Measurements from ENCODE around the gene MAPRE2. TPM values are rescaled to one million over a fixed set of nuclear protein-coding genes. Genes with fewer than 3 reads are reported as not detected.
"Not testable (repeated sequence)": the region's sequence is repeated elsewhere in the genome, so short reads cannot be mapped to it uniquely, and the experiment has no call there.

The MAPRE2 gene
- total RNA-seq, 1 donor from 2014 or later = 17.8 TPM

DNA sequence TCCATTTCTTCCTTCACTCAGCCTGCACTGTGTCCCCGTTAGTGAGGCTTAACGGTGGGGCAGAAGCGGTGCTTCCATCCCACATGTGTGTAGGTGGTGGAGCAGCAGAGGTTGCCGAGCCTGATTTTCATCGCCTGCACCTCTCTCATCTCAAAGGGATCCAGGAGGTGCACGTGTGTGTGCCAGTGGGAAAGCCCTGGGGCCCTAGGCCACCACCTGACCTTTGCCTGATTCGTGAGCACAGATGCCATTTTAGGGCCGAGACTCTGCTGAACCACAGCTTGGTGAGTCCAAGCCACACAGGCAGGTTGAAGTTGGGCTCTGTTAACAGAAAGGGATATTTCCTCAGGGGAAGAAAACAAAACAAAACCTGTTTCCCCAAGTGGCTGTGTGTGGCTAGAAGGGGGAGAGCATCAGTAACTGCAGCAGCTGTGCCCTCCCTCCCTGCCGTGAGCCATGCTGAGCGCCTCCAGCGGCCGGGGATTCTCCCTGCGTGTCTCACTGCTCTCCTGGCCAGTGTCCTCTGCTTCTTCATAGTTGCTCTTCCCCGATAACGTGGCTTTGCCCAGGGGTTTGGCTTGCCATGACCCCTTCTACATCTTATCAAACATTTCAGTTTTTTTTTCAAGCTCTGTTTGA, 81.5 kb downstream of the MAPRE2 start:
- DNase-seq (ENCODE audit: low spot score) = no peak

DNA sequence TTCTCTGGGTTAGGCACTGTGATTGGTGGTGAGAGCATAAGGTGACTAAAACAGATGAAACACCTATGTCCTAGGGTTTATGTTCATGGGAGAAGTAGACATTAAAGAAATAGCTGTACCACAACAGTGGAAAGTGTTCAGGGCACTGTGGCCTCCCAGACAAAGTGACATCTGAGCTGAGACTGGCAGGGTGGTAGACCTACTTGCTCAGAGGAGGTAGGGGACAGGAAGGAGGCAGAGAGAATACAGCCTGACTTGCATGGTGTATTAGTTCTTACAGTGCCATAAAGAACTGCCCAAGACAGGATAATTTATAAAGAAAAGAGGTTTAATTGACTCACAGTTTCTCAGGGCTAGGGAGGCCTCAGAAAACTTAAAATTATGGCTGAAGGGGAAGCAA, 82.6 kb downstream of the MAPRE2 start:
- DNase-seq (ENCODE audit: low spot score) = no peak

DNA sequence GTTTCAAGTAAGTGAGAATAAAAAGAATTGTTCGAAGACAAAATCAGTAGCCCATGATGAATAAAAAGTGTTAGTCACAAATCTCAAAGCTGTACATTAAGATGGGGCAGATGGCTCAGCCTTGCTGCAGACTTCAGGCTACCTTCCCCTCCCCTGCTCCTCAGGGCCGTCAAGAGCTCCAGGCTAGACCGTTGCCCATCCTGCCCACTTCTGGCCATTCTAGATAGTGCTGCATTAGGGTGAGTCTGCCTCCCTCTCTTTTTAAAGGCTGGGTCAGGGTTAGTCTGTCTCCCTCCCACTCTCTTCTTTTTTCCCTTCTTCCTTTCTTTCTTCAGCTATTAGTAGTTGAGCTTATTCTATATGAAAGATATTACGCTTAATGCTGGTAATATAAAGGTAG, 86.0 kb downstream of the MAPRE2 start:
- no peak for DNase-seq (ENCODE audit: low spot score)

DNA sequence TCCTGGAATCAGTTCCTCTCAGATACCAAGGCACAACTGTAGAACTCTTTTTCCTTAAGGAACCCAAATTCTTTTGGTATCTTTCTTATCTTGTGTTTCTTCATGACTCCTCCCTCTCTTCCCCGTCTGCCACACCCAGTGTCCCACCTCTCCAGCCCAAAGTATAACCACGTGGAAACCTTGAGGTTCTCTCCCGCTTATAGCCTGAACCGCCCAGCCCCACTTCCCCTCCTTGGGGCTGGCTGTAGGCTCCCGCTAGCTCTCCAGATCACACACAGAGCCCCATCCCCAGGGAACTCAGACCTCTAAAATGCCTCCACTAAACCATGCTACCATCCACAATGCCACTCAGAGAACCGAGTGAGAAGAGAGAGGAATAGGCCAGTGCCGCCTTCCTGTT, 87.5 kb downstream of the MAPRE2 start:
- DNase-seq (ENCODE audit: low spot score) = no peak

DNA sequence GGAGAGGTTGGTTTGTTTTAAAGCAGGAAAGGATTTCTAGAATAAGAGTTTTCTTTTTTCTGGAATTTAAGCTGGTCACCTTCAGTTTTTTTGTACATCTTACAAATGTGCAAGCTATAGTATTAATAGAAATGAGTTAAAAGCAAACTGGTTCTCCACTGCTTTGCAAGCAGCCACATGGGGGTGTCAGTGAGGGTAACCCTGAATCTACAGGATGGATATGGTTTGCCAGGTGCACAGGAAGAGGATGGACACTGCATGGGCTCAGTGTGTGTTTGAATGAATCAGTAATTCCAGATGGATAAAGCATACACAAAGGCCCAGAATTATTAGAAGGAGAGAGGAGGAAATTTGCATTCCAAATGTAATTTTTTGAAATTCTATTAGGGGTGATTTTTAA, 89.0 kb downstream of the MAPRE2 start:
- DNase-seq (ENCODE audit: low spot score) = no peak

DNA sequence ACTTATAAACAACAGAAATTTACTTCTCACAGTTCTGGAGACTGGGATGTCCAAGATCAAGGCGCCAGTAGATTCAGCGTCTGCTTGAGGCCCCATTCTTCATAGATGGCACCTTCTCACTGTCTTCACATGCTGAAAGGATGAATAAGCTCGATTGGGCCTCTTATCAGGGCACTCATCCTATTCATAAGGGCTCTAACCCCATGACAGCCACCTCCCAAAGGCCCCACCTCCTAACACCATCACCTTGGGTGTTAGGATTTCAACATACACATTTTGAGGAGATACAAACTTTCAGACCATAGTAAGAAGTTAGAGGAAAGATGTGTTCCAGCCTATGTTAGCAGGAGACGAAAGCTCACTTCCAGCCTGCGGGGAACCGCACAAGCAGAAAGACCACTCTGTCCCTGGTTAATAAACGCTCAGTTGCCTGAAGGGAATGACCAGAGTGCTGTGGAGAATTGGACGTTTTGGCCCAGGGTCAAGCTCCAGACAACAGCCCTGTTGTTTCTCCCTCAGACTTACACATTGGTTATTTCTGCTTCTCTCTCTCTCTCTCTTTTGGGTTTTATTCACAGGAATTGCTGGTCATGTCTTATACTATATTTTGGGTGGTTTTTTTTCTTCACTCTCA, 90.3 kb downstream of the MAPRE2 start:
- no peak for DNase-seq (ENCODE audit: low spot score)

DNA sequence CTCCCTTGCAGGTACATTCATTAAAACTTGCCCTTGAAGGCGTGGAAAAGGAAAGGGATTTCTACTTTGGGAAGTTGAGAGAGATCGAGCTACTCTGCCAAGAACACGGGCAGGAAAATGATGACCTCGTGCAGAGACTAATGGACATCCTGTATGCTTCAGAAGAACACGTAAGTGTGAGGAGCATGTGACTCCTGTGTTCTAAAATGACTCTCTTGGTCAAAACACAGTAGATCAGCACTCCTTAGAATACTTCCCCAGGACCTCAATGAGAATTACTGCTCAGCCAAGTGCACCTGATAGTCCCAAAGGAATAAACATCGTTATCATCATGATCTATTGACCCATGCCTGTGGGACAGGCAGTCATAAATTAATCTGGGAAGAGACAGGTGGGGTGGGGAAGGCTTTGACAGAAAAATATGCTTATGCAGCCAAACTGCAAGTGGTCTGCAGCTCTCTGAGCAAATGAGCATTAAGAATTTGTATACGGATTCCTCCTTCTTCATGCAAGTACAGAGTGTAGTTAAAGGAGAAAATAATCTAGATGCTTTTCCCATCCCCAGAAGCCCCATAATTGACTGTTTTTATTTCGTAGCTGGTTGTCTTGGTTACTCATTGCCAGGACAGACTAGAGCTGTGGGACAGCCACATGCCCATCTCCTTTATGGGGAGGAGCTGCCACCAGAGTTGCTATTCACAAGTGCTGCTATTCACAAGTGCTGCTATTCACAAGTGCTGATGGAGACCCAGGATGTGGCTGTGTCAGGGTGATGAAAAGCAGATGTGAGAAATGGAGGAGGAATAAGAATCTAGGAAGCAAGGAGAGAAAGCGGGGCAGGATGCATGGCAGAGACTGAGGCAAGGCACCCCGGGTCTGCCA, 91.0 kb downstream of the MAPRE2 start:
- DNase-seq (ENCODE audit: low spot score) = no peak

DNA sequence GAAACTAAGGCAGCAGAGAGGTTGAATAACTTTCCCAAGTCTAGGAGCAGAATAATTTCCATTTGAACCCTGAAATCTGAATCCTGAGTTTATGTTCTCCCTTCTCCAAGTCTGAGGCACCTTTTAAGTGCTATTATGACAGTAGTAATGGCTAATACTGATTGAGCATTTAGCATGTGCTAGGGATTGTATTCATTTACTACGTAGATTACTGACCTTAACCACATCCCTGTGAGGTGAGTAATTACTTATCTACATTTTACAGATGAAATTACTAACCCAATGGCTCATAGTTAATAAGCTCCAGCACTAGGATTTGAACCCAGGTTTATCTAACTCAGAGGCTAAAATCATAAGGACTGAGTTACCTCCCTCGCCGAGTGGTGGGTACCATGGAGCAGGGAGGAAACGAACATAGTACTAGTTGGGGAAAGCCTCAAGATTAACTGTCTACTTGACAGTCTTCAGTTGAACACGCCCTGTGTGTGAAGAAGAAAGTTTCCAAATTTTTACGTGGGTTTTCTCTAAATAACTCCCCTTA, 93.0 kb downstream of the MAPRE2 start:
- no peak for DNase-seq (ENCODE audit: low spot score)

DNA sequence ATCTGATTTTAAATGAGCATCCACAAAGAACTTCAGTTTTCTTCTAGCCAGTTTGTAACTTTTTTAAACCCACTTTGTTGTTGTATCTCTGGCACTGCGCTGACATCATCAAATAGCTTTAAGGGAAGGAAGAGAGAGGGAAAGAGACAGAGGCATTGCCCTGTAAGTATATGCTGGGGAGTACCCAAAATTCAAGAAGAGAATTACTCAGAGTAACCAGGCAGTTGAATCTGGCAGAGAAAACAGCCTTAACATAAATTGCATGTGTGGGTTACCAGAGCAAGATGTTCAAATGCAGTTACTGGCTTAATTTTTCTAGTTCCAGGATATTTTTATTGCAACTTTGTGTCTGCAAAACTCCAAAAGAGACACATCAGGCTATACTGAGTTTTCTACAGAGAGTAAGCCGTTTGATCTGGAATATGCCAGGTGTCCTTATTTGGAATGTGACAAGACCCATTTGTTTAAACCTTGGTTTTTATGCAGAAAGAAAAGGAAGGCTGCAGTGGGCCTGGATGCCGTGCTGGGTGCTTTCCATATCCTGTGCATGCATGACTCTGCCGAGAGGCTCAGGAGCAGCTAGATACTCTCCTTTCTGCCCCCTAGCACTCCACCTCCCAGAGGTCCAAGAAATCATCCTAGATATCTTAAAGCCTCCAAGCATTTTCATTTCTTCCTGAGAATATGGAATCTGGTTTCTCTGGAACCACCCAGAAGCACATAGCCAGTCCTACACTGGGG, 93.7 kb downstream of the MAPRE2 start:
- DNase-seq (ENCODE audit: low spot score) = no peak

DNA sequence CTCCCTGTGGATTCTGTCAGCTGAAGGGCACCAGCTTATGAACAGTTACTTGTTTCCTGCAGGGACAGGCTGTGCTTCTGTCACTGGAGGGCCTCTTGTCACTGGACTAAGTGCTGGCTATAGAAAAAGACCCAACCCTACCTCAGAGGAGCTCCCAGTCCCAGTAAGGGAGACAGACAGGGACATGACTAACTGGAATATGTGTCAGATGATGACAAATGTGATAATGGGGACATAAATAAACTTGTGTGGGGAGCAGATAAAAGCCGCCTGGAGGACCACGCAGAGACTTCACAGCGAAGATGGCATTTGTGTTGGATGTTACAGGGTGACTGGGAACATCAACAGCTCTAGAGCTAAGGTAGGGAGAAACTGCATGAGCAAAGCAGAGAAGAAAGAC, 95.0 kb downstream of the MAPRE2 start:
- no peak for DNase-seq (ENCODE audit: low spot score)

DNA sequence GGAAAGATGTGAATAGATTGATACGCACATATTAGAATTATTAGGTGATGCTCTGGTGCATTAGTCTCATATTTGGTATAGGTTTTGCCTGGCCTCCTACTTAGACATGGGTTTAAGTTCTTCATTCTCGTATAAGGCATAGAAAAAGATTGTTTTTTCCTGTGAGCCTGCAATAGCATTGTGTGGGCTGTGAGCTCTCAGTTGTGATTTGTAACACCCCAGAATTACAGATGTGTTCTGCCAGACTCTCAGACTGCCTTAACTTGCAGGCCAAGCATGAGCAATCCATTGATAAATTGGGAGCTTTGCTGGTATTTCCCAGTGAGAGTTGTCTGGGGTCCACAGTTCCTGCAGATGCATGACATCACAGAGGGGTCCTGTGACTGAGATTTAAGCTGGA, 95.7 kb downstream of the MAPRE2 start:
- DNase-seq (ENCODE audit: low spot score) = no peak

DNA sequence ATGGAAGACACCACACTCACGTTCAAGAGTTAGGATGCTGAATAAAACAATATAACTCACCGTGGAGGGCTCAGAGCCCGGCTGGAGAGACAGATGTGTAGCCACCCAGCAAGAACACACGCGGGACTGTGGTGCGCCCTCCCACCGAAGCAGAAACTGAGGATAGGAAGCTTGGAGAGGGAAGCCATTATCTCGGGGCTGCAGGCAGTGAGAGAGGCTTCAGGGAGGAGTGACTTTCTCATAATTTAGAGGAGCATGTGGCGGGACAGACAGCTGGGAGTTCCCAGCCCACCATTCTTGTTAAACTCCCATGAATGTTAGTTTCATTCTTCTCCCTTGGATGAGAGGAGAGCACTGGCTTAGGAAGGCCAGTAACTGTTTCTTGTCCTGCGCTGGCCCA, 96.4 kb downstream of the MAPRE2 start:
- DNase-seq (ENCODE audit: low spot score) = no peak

DNA sequence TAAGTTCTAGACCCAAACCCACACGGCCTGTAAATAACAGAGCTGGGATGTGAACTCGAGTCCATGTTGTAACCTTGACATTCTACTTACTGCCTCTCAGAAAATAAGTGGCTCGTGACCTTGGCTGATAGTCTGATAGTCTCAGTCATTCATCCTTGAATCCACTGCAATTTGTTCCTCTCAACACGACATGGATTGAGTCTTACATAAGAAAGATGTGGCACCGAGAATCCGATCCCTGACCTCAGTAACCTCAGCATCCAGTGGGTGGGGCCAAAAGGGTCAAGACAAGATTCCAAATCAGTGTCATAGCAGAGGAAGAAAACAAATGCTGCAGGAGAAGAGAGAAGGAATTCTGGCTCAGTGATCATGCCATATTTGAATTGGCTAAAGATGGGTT, 97.6 kb downstream of the MAPRE2 start:
- no peak for DNase-seq (ENCODE audit: low spot score)

DNA sequence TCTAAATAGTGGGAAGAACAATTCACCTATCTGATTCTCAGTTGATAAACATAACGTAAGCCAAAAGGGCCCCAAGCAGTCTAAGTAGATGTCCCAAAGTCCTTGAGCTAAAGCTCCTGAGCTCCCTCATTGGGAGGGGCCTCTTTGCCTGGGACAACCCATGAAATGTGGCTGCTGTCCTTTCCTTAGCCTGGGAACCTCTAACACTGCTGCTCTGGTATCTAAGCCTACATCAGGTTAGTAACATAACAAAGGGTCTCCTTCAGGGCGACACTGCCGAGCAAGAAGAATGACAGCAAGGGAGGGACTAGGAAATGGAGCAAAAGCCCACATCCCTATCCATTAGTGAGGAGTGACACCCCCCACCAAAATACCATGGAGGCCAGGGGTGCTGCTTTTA, 98.3 kb downstream of the MAPRE2 start:
- DNase-seq (ENCODE audit: low spot score) = no peak

DNA sequence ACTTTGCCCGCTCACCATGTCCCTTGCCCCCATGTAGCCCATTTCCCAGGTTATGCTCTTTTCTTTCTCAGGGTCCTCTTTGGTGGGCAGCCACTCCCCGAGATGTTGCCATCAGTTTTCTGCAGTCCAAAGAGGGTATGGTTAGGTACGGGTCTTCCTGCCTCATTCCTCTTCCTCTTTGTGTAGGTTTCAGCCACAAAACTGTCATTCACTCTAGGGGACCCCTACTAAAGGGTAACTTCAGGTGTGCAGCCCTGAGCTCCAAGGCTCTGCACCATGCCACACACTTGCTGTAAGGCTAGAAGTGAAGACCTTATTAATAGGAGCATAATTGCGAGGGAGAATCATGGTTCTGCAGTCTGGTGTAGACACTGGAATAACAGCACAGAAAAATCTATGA, 99.9 kb downstream of the MAPRE2 start:
- no peak for DNase-seq (ENCODE audit: low spot score)

DNA sequence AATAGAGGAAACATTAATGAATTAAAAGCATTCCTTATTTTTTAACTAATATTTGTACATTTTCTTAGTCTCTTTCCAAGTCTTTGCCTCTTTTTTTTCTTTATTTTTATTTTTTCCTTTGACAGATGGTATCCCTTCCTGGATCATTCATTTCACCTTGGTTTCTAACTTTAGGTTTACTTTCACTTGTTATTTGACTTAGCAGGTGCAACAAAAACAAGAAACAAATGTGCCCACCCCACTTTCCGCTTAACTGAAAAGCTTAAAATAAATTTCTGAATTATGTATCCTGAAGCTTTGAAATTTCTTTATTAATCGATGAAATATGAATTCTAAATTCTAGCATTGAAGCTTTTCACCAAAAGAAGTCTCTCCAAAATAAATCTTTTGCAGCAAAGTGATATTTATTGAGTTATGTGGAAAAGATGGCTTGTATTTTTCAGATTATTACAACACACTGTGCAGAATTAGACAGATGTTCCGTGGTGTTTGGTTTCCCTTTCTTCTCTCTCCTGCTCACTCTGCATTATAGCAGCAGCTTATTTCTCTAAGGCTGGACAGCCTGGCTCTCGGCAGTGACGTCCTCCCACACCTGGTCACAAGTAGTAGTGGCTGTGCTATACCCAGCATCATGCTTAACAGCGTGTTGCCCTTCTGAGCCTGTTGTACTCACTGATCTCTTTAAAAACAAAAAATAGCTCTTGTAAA, 100.5 kb downstream of the MAPRE2 start:
- no peak for DNase-seq (ENCODE audit: low spot score)

DNA sequence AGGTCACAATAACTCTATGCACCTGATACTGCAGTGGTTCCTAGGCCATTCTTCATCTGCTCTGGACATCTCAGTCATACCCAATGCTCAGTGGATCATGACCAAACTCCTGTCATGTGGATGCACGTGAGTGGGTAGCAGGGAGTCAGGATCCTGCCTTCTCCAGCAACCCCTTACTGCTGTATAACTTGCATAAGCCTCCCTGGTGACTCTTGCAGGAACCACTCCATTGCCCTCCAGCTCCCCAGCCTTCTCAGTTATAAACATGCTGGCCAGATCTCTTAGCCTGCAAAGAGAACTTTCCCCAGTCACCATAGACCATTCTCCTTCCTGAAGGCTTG, 101.0 kb downstream of the MAPRE2 start:
- DNase-seq (ENCODE audit: low spot score) = no peak

DNA sequence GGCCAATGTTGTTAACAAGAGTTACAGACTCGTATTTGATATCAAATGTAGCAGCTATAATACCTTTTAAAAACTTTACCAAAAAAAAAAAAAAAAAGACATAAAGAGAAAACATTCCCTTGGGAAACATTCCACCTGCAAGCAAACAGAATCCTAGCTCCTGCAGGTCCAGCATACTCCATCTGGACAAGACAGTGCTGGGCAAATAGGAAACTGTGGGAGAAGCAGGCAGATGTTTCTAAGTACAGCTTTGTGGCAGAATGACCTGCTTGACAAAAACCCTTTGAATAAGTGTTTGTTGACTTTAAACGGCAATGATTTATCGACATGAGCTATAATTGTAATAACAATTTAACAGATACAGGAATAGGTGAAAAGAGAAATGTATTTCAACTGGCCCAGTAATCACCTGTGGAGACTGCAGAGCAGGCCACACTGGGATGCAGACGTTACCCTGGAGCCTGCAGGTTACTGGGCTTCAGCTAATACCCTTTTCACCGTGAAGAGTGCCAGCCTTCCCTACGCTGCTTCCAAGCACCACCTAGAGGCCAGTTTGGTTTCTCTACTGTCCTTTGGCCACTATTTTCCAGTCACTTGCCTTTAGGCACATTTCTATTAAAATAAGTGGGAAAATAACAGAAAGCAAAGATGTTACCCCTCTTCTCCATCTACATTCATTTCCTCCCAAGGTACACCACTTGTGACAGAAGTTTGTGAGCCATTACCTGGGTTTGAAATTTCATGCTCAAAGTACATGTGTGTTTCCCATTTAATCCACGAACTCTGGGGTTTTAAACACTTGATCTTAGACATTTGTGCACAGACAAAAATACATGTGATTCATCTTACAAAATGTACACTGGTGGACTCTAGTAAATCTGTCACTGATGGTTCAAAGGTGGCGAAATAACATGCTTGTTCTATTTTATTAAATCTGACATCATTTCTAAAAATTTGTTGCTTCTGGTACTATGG, 102.7 kb downstream of the MAPRE2 start:
- DNase-seq (ENCODE audit: low spot score) = peak; percentile 59

DNA sequence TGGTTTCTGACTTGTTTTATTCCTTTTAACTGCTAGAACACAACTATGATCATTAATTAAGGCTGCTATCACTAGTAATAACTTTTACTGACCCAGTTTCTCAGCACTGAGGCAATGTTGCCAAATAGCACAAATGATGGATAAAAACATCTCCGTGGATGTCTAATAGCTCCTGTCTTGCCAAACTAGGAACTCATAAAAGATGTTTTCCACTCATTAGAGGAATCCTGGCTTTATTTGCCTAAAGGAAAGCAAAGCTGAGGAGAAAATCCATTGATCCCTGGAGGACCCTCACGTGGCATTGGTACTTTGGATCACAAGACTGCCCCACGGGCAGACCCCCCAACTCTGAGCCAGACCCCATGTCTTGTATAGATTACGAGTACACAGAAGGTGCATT, 103.5 kb downstream of the MAPRE2 start:
- no peak for DNase-seq (ENCODE audit: low spot score)

DNA sequence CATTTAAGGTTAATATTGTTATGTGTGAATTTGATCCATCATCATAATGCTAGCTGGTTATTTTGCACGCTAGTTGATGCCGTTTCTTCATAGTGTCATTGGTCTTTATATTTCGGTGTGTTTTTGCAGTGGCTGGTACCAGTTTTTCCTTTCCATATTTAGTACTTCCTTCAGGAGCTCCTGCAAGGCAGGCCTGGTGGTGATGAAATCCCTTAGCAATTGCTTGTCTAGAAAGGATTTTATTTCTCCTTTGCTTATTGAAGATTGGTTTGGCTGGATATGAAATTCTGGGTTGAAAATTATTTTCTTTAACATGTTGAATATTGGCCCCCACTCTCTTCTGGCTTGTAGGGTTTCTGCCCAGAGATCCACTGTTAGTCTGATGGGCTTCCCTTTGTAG, 109.0 kb downstream of the MAPRE2 start:
- not testable (repeated sequence) for DNase-seq (ENCODE audit: low spot score)

Measured in ureter (tissue), 1 donor.